ENCODE results near the gene CD4. TPM values are rescaled to one million over a fixed set of nuclear protein-coding genes. Genes with fewer than 3 reads are reported as not detected.

Gene CD4
- total RNA-seq, 1 experiment from 2014 or later, result 0.42 TPM

- no peaks in the 10 kb centered on the region for H3K9me3 ChIP-seq (ENCODE audit: control insufficient read depth in 1 of 2, insufficient read depth in 1 of 2, low read depth in 1 of 2, low read length in 2 of 2)
- H2AFZ ChIP-seq (ENCODE audit: low read depth, low read length, poor library complexity, severe bottlenecking), result no peak overlapping the region
- intact Hi-C loops (cut with micrococcal nuclease), result no loop called here
- no peak overlapping the region for H3K27ac ChIP-seq (ENCODE audit: low read depth, low read length)
- DNase-seq (ENCODE audit: low read depth, low spot score) (no peak), ATAC-seq (no peak)
- H3K4me2 ChIP-seq (ENCODE audit: low read length), result no peak overlapping the region
- no peaks in the 10 kb centered on the region for H3K79me2 ChIP-seq (ENCODE audit: insufficient read depth, low read length)
- H3K4me1 ChIP-seq (ENCODE audit: control insufficient read depth in 1 of 2, insufficient read depth in 2 of 2, low read length in 2 of 2), result peaks cover 0 to 14% of the 10 kb centered on the region in 2 experiments; a peak in 2 of 4 replicates
- TF ChIP-seq, protein P1, sequence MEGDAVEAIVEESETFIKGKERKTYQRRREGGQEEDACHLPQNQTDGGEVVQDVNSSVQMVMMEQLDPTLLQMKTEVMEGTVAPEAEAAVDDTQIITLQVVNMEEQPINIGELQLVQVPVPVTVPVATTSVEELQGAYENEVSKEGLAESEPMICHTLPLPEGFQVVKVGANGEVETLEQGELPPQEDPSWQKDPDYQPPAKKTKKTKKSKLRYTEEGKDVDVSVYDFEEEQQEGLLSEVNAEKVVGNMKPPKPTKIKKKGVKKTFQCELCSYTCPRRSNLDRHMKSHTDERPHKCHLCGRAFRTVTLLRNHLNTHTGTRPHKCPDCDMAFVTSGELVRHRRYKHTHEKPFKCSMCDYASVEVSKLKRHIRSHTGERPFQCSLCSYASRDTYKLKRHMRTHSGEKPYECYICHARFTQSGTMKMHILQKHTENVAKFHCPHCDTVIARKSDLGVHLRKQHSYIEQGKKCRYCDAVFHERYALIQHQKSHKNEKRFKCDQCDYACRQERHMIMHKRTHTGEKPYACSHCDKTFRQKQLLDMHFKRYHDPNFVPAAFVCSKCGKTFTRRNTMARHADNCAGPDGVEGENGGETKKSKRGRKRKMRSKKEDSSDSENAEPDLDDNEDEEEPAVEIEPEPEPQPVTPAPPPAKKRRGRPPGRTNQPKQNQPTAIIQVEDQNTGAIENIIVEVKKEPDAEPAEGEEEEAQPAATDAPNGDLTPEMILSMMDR (IDR thresholded peaks at IDR 0.05 in 2 of 3, conservative IDR thresholded peaks at IDR 0.05 in 1 of 3; ENCODE audit: borderline replicate concordance in 1 of 3, insufficient read depth in 1 of 3, low read depth in 2 of 3, low read length in 2 of 3), result no peak
- TF ChIP-seq EZH2 (IDR thresholded peaks at IDR 0.05) (no peak), ELF1 (IDR thresholded peaks at IDR 0.05; ENCODE audit: borderline replicate concordance, low read depth) (no peak), CBX3 (IDR thresholded peaks at IDR 0.05; ENCODE audit: low read depth) (no peak), SIN3A (IDR thresholded peaks at IDR 0.05; ENCODE audit: low read depth) (no peak), RAD21 (IDR thresholded peaks at IDR 0.05; ENCODE audit: low read depth) (no peak), POLR2AphosphoS5 (IDR thresholded peaks at IDR 0.05; ENCODE audit: low read depth, low read length) (no peak), SP1 (IDR thresholded peaks at IDR 0.05; ENCODE audit: low read depth) (no peak), JUND (IDR thresholded peaks at IDR 0.05) (no peak), POLR2A (IDR thresholded peaks at IDR 0.05; ENCODE audit: borderline replicate concordance, extremely low read depth, insufficient read depth, insufficient read length) (no peak), EGR1 (IDR thresholded peaks at IDR 0.05; ENCODE audit: low read depth) (no peak)
- TF ChIP-seq, protein P2, sequence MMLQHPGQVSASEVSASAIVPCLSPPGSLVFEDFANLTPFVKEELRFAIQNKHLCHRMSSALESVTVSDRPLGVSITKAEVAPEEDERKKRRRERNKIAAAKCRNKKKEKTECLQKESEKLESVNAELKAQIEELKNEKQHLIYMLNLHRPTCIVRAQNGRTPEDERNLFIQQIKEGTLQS (IDR thresholded peaks at IDR 0.05), result no peak
- no TSS peak for BruUV-seq (replicated peaks)
- no peaks in the 10 kb centered on the region for H4K20me1 ChIP-seq (ENCODE audit: insufficient read depth)
- peaks cover 8 to 10% of the 10 kb centered on the region in 2 experiments; a peak in 2 of 4 replicates for H3K36me3 ChIP-seq (ENCODE audit: control insufficient read depth in 1 of 2, insufficient read depth in 2 of 2, low read length in 2 of 2)
- ChIA-PET RAD21 (ENCODE audit: low non-redundant PET in 1 of 2, low total read pairs in 2 of 2, uncharacterized antibody in 2 of 2, unreplicated experiment in 2 of 2) (no interaction called here), POLR2A (interaction anchor here (1.4 to 4.4 kb wide), 2 partner anchors 10 to 12 kb away, joined by 3 to 19 read pairs; partner anchors contain the start of genes CDCA3 and USP5), CTCF (interaction anchor here (1.2 kb wide), 1 partner anchor 32 kb away, joined by 4 read pairs; no protein-coding TSS in a partner anchor)
- no peaks in the 10 kb centered on the region for H3K9me2 ChIP-seq (ENCODE audit: insufficient read depth)
- no peak overlapping the region for H3K4me3 ChIP-seq (replicated peaks in 1 of 2; ENCODE audit: low read depth in 1 of 2, low read length in 2 of 2)
- H3K9ac ChIP-seq (ENCODE audit: low read length), result no peak overlapping the region
- no peaks in the 10 kb centered on the region for H3K27me3 ChIP-seq (ENCODE audit: insufficient read depth, low read length)
Observed at GRCh38 chr12:6839482-6840201, 50.3 kb downstream of the CD4 start.
